ENCODE data around the gene SDF4.
"Not testable (repeated sequence)": the region's sequence is repeated elsewhere in the genome, so short reads cannot be mapped to it uniquely, and the experiment has no call there.

Gene SDF4

GRCh38 chr1:1259540-1259939, 27.7 kb upstream of the SDF4 start:
- no peak for DNase-seq

- no peak for DNase-seq
Measured at GRCh38 chr1:1259119-1259488, 27.3 kb upstream of the SDF4 start.

GRCh38 chr1:1256956-1257871, 25.4 kb upstream of the SDF4 start:
- no peak for DNase-seq

DNA sequence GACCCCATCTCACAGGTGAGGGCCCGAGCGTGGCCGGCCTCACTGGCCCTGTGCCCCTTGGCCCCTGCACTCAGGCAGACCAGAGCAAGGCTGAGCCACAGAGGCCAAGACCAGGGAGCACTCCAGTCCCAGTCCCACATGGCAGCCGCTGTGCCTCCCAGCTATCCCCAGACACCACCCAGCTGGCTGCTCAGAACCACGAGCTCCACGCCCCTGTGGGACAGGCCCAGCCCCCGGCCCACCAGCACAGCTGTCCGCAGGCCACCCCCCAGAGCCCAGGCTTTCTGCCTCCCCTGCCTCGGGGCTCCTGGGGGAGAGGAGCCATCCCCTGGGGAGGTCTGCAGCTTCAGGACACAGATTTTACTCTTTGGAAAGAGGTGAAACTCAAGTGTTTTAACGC, 23.8 kb upstream of the SDF4 start:
- DNase-seq = no peak

DNA sequence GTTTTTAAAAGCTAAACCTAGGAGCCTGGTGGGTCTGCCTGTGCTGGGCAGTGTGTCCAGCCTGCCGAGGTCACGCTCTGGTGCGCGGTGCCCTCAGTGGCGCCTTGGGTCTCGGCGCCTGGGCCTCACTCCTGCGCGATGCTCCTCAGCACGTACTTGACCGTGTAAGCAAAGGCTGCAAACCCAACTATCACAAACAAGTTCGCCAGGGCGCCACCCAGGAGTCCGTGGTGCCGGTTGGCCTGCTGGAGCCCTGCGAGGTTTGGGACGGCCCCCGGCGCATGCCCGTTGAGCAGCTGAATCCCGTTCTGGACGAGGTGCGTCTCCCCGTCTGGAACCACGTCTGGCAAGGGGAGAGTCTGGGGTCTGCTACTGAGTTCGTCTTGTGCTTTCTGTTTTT, 23.3 kb upstream of the SDF4 start:
- DNase-seq = no peak

GRCh38 chr1:1254667-1254998, 22.8 kb upstream of the SDF4 start:
- DNase-seq = no peak

DNA sequence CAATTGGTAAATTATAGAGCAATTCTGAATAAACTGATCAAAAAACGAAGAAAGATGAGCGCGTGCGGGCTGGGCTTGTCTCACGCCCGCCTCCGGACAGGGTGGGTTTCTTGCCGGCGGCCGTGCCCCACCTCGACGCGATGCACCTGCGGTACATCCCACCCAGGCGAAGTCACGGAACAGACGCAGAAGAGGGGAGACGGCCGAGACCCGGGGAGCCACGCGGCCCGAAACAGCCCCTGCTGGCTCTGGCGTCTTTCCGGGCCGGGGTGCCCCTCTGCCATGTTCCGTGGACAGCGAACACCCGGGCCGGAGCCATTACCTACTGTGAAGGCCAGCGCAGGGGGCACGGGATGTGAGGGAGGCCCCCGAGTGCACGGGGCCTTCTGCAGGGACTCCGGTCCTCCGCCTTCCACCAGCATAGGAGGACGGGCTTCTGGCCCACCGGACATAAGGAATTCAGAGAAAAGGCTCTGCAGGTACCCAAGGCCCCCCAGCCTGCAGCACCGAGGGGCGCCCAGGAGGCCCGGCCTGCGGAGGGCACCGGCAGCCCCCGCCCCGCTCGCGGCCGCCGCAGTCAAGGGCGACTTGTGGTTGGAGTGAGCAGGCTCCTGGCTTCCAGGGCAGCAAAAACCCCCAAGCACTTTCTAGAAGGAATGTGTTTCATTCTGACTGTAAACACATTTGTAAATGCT, 22.3 kb upstream of the SDF4 start:
- no peak for DNase-seq

GRCh38 chr1:1253314-1253713, 21.5 kb upstream of the SDF4 start:
- DNase-seq = no peak

GRCh38 chr1:1250786-1251284, 19.0 kb upstream of the SDF4 start:
- no peak for DNase-seq

- not testable (repeated sequence) for DNase-seq
Measured at GRCh38 chr1:1248009-1248913, 16.5 kb upstream of the SDF4 start.

- DNase-seq = no peak
Measured at GRCh38 chr1:1247341-1247913, 15.6 kb upstream of the SDF4 start.

GRCh38 chr1:1246577-1247340, 15.0 kb upstream of the SDF4 start, which contains the start of gene C1QTNF12:
Gene C1QTNF12 (minus strand): TSS chr1:1246722. CDS start chr1:1246690, 32 bp downstream.
- no peak for DNase-seq

DNA sequence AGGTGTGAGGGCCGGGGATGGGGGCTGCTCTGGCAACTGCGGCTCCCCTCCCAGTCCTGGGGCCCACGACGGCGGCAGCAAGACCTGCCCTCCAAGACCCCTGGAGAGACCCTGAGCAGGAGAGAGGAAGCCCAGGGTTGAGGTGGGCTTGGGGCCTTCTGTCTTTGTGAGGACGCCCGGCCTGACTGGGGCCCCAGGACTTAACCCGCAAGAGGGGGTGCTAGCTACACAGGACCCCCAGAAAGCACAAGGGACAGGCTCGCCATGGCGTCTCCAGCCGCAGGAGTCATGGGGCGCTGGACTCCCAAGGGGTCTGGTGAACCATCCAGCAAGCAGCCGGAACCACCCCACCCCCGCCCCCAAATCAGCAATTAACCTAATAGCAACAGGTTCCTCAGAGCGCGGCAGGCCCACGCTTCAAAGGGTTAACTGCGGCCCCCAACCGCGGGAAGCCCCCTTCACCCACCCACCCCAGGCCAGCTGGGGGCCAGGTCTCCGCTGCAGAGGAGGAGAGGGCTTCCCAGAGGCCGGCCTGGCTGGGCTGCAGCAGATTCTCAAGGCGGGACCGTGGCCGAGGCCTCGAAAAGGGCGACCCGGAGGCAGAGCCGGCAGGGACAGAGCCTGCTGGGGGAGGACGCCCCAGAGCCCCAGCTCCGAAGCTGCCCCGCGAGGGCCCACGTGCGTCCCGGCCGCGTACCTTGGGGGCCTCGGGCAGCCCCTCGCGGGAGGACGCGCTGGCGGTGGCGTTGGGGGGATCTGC, 14.2 kb upstream of the SDF4 start:
- no peak for DNase-seq

GRCh38 chr1:1245178-1245816, 13.5 kb upstream of the SDF4 start:
- no peak for DNase-seq

GRCh38 chr1:1244192-1244811, 12.5 kb upstream of the SDF4 start:
- no peak for DNase-seq

DNA sequence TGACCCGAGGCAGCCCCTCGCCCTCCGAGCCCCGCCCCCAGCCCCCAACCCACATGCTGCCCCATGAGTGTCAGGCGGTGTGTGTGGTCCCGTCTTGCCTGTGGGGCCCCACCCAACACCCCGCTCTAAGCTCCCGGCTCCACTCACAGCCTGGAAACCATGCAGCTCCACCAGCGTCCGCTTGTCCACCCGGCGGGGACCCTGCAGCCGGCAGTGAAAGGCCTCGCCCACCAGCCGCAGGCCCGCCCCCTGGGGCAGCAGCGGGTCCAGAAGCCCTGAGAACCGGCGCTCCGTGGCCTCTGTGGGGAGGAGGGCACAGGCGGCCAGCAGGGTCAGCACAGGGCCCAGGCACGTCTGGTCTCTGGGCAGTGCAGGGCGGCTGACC, 12.0 kb upstream of the SDF4 start:
- no peak for DNase-seq

DNA sequence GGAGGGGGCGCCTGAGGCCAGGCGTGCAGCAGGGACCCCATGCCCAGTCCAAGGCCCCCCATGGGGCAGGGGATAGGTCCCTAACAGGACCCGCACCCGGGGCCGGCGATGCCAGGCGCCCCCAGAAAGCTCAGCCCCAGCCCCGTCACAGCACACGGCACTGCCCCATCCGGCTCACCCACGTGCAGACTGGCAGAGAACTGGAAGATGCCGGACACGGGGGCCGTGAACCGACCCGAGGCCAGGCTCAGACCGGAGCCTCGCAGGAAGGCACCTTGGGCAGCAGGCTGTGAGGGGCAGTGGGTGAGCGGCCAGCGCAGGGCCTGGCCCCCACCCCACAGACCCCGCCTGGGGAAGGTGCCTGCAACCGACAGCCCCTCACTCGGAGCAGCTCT, 11.5 kb upstream of the SDF4 start:
- no peak for DNase-seq

GRCh38 chr1:1242461-1243265, 10.9 kb upstream of the SDF4 start:
- DNase-seq = no peak

DNA sequence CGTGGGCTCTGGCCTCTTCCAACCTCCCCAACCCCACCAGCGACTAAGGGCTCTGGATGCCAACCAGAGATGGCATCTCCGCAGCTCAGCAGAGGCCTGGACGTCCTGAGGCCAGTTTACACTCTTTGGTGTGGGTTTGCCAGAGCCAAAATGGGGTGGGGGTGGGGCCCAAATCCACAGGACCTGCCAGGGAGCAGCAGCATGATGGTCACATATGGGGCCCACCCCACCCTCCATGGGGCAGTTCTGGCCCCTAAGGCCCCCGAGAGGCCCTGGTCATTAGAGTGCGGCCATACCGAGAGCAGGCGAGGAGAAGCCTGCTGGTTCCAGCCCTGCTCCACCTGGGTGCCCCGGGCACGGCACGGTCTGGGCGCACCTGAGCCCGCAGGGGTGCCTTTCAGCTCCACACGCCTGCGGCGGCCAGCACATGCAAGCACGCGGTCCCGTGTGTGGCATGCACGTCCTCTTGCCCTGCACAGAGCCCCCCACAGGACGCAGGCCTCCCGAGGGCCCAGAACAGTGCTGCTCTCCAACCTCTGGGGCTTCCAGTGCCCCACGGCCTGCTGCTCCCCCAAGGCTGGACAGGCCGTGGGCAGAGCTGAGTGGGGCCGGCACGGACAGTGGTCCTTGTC, 9.9 kb upstream of the SDF4 start:
- DNase-seq = no peak
